Endodermal cell (in vitro differentiated cells): ENCODE measurements around the gene ATE1. TPM values are rescaled to one million over a fixed set of nuclear protein-coding genes. Genes with fewer than 3 reads are reported as not detected.

ENCODE experiments used
- DNase-seq: peaks from one replicate; pipeline ENCODE4 v3.0.0-alpha.2; 2017
- H3K27ac ChIP-seq: 2 replicates; pipeline ENCODE4 v1.5.1; 2013; ENCODE audit warnings: mild to moderate bottlenecking, low read depth, low read length, moderate library complexity
- H3K27me3 ChIP-seq: 2 replicates; pipeline ENCODE4 v1.6.1; 2013; ENCODE audit warnings: mild to moderate bottlenecking, low read length, moderate library complexity; ENCODE audit not compliant: insufficient read depth, control insufficient read depth, poor library complexity, severe bottlenecking
- H3K36me3 ChIP-seq: 2 replicates; pipeline ENCODE4 v1.7.0; 2013; ENCODE audit warnings: mild to moderate bottlenecking, low read length, moderate library complexity; ENCODE audit not compliant: control insufficient read depth, insufficient read depth
- H3K4me1 ChIP-seq: one replicate; pipeline ENCODE4 v1.7.0; 2013; ENCODE audit warnings: low read length; ENCODE audit not compliant: control insufficient read depth, insufficient read depth
- H3K4me3 ChIP-seq: 2 replicates; pipeline ENCODE4 v1.5.1; 2013; ENCODE audit warnings: mild to moderate bottlenecking, low read length, moderate library complexity
- H3K9ac ChIP-seq: 2 replicates; pipeline ENCODE4 v1.6.1; 2013; ENCODE audit warnings: mild to moderate bottlenecking, low read length, moderate library complexity; ENCODE audit not compliant: poor library complexity, severe bottlenecking; ENCODE audit errors: extremely low read depth
- H3K9me3 ChIP-seq: 2 replicates; pipeline ENCODE4 v1.6.1; 2013; ENCODE audit warnings: mild to moderate bottlenecking, low read length, moderate library complexity; ENCODE audit not compliant: control insufficient read depth
- H3K27ac Mint-ChIP-seq: 2 replicates; pipeline ENCODE4 v1.8.0; 2020; ENCODE audit warnings: mixed read lengths
- H3K27me3 Mint-ChIP-seq: 2 replicates; pipeline ENCODE4 v1.8.0; 2021; ENCODE audit warnings: mild to moderate bottlenecking, mixed read lengths; ENCODE audit not compliant: insufficient read depth
- H3K36me3 Mint-ChIP-seq: 2 replicates; pipeline ENCODE4 v1.8.0; 2020; ENCODE audit warnings: low read depth, mixed read lengths
- H3K4me1 Mint-ChIP-seq: 2 replicates; pipeline ENCODE4 v1.8.0; 2020; ENCODE audit warnings: mixed read lengths
- H3K4me3 Mint-ChIP-seq: 2 replicates; pipeline ENCODE4 v1.8.0; 2020; ENCODE audit warnings: mild to moderate bottlenecking, moderate library complexity, mixed read lengths
- H3K9me3 Mint-ChIP-seq: 2 replicates; pipeline ENCODE4 v1.8.0; 2020; ENCODE audit warnings: mild to moderate bottlenecking, mixed read lengths
- CTCF ChIP-seq: fragments of 200-600 bp; sonication (generic); conservative IDR thresholded peaks from 2 replicates; pipeline ENCODE4 v1.5.0; 2021; ENCODE audit warnings: antibody characterized with exemption, mild to moderate bottlenecking
- WGBS, 2 experiments: methylation state at CpG; one replicate each; pipeline versions ENCODE4 v1.1.5 to v1.1.7; 2013; ENCODE audit warnings: missing lambda C conversion rate in 2 of 2, mixed read lengths in 1 of 2; ENCODE audit not compliant: insufficient coverage in 1 of 2, insufficient read length in 1 of 2; 5-methylcytosine and 5-hydroxymethylcytosine counted together
- total RNA-seq, 2 donors: library from RNA; stranded (reverse); fragmentation: NEBNext Ultra II Directional in 1 of 2; extraction: Animal tissue kit (Norgen Biotek cat#: 25700) in 1 of 2; gene quantifications; 2 replicates in 1 of 2; 3 replicates in 1 of 2; pipeline ENCODE4 v1.2.1, GENCODE V29; 2021

The ATE1 gene
- total RNA-seq, 2 donors from 2014 or later, result 31.2 to 32.2 TPM

- no peaks in the 10 kb centered on the region for H3K36me3 ChIP-seq
These were observed 127.7 kb downstream of the ATE1 start for GRCh38 chr10:121800146-121800545.

GRCh38 chr10:121797490-121797889 lies 130.3 kb downstream of the ATE1 start:
- H3K9me3 Mint-ChIP-seq, result no peaks in the 10 kb centered on the region
- Histone ChIP-seq H3K9ac (no peak overlapping the region), H3K36me3 (no peaks in the 10 kb centered on the region), H3K4me3 (no peak overlapping the region), H3K4me1 (peaks cover 6% of the 10 kb centered on the region), H3K27me3 (no peaks in the 10 kb centered on the region), H3K9me3 (no peaks in the 10 kb centered on the region), H3K27ac (no peak overlapping the region)
- DNase-seq, result no peak
- TF ChIP-seq CTCF, result no peak
- H3K4me3 Mint-ChIP-seq, result no peak overlapping the region
- peak overlapping the region; percentile 1 for H3K27ac Mint-ChIP-seq
- H3K4me1 Mint-ChIP-seq, result peaks cover 15% of the 10 kb centered on the region
- no peaks in the 10 kb centered on the region for H3K27me3 Mint-ChIP-seq
- 87 to 100% methylated on average over 3 to 7 of the region's 8 CpGs for WGBS, 2 experiments
- H3K36me3 Mint-ChIP-seq, result peaks cover 11% of the 10 kb centered on the region

More at GRCh38 chr10:121800146-121800545, 127.7 kb downstream of the ATE1 start:
- no peak for DNase-seq
- Mint-ChIP-seq H3K4me3 (no peak overlapping the region), H3K36me3 (peaks cover 11% of the 10 kb centered on the region), H3K9me3 (no peaks in the 10 kb centered on the region), H3K27ac (no peak overlapping the region), H3K4me1 (peaks cover 15% of the 10 kb centered on the region), H3K27me3 (no peaks in the 10 kb centered on the region)
- Histone ChIP-seq H3K4me3 (no peak overlapping the region), H3K9ac (no peak overlapping the region), H3K4me1 (peaks cover 6% of the 10 kb centered on the region), H3K27ac (no peak overlapping the region), H3K9me3 (no peaks in the 10 kb centered on the region), H3K27me3 (no peaks in the 10 kb centered on the region)
- TF ChIP-seq CTCF, result no peak
- 89 to 100% methylated on average over 2 to 3 of the region's 3 CpGs for WGBS, 2 experiments

GRCh38 chr10:121796342-121796741 lies 131.5 kb downstream of the ATE1 start:
- DNase-seq, result no peak
- Mint-ChIP-seq H3K9me3 (no peaks in the 10 kb centered on the region), H3K27ac (peak overlapping the region; percentile 78), H3K36me3 (peaks cover 10% of the 10 kb centered on the region), H3K27me3 (no peaks in the 10 kb centered on the region), H3K4me1 (peaks cover 15% of the 10 kb centered on the region), H3K4me3 (no peak overlapping the region)
- no peak for TF ChIP-seq CTCF
- Histone ChIP-seq H3K36me3 (no peaks in the 10 kb centered on the region), H3K27ac (no peak overlapping the region), H3K9me3 (no peaks in the 10 kb centered on the region), H3K9ac (no peak overlapping the region), H3K27me3 (no peaks in the 10 kb centered on the region), H3K4me3 (no peak overlapping the region), H3K4me1 (peaks cover 6% of the 10 kb centered on the region)
- WGBS, 2 experiments, result 80 to 93% methylated on average over 1 to 3 of the region's 3 CpGs
